K562 (cell line): ENCODE measurements around the gene PALLD. TPM values are rescaled to one million over a fixed set of nuclear protein-coding genes. Genes with fewer than 3 reads are reported as not detected.

Experiments used
- ATAC-seq: fragments of 200-7000 bp; cut with Tn5 transposase; 3 replicates; pipeline ENCODE4 v1.9.1; 2020; ENCODE audit warnings: moderate library complexity
- BruUV-seq: library from RNA; stranded (reverse); fragments of 400-500 nt; replicated peaks from 2 replicates; lab custom pipeline; 2021; lab: Mats Ljungman, UMichigan
- CTCF ChIA-PET: fragments of 300-600 bp; formaldehyde crosslinking; extraction: SDS; loops from one replicate; lab custom pipeline; 2021; ENCODE audit warnings: low intra/inter-chr PET ratio; lab: Yijun Ruan, JAX
- POLR2A ChIA-PET: fragments of 300-600, 350-650 bp; sonication (Branson Sonifier 250); formaldehyde crosslinking; extraction: SDS; loops from one replicate; lab custom pipeline; 2021; ENCODE audit warnings: antibody characterized with exemption, inconsistent platforms; lab: Yijun Ruan, JAX
- DNase-seq, 4 experiments: peaks; one replicate each; pipeline versions ENCODE4 v3.0.0 to v3.0.0-alpha.2; 2011 to 2018; ENCODE audit warnings: low spot score in 3 of 4, mixed read lengths in 3 of 4; ENCODE audit errors: extremely low read depth in 1 of 4
- FAIRE-seq: peaks from 2 replicates; lab custom pipeline; 2011; peaks lifted over from hg19 to GRCh38; lab: Jason Lieb, UNC
- H2AFZ ChIP-seq: 2 replicates; pipeline ENCODE4 v1.6.0; 2011; ENCODE audit warnings: low read depth, low read length, control low read depth, inconsistent platforms
- H3K27ac ChIP-seq: fragments of 200-600 bp; 3 replicates; pipeline ENCODE4 v1.8.0; 2011; ENCODE audit warnings: low read depth, mild to moderate bottlenecking, control low read depth, inconsistent platforms, low read length, moderate library complexity, mixed read lengths; ENCODE audit errors: extremely low read depth
- H3K27me3 ChIP-seq, 2 experiments: fragments of 300-600 bp in 1 of 2; 2 replicates in 1 of 2; 3 replicates in 1 of 2; pipeline versions ENCODE4 v1.6.0 to v1.8.0; 2011; ENCODE audit warnings: inconsistent platforms in 2 of 2, low read length in 2 of 2, mild to moderate bottlenecking in 1 of 2, mixed read lengths in 1 of 2, moderate library complexity in 1 of 2; ENCODE audit not compliant: control insufficient read depth in 2 of 2, insufficient read depth in 2 of 2
- H3K36me3 ChIP-seq: fragments of 300-600 bp; 3 replicates; pipeline ENCODE4 v1.8.0; 2011; ENCODE audit warnings: mild to moderate bottlenecking, low read length, inconsistent platforms; ENCODE audit not compliant: control insufficient read depth, insufficient read depth
- H3K4me1 ChIP-seq, 2 experiments: fragments of 200-600 bp in 1 of 2; replicated peaks in 1 of 2; 2 replicates in 1 of 2; 3 replicates in 1 of 2; pipeline versions ENCODE4 v1.5.1 to v1.8.0; 2011; ENCODE audit warnings: inconsistent platforms in 2 of 2, low read length in 2 of 2, mild to moderate bottlenecking in 1 of 2, mixed read lengths in 1 of 2, moderate library complexity in 1 of 2; ENCODE audit not compliant: control insufficient read depth in 2 of 2, insufficient read depth in 2 of 2
- H3K4me2 ChIP-seq: 2 replicates; pipeline ENCODE4 v1.6.1; 2011; ENCODE audit warnings: low read length, control low read depth, inconsistent platforms, mixed read lengths; ENCODE audit not compliant: insufficient read depth
- H3K4me3 ChIP-seq: fragments of 200-600 bp; sonication (generic), shearing (Covaris generic); 2 replicates; pipeline ENCODE4 v1.5.1; 2016; ENCODE audit warnings: control low read depth, inconsistent platforms
- H3K79me2 ChIP-seq: fragments of 200-600 bp; 3 replicates; pipeline ENCODE4 v1.8.0; 2011; ENCODE audit warnings: low read length, inconsistent platforms; ENCODE audit not compliant: control insufficient read depth, insufficient read depth
- H3K9ac ChIP-seq, 2 experiments: 2 replicates each; pipeline versions ENCODE4 v1.6.0 to v1.6.1; 2011; ENCODE audit warnings: low read depth in 2 of 2, low read length in 2 of 2, control low read depth in 1 of 2, inconsistent platforms in 1 of 2, mild to moderate bottlenecking in 1 of 2, mixed read lengths in 1 of 2; ENCODE audit not compliant: insufficient read depth in 1 of 2
- H3K9me1 ChIP-seq: one replicate; pipeline ENCODE4 v1.6.0; 2011; ENCODE audit warnings: inconsistent platforms, mild to moderate bottlenecking, low read length, moderate library complexity; ENCODE audit not compliant: control insufficient read depth, insufficient read depth
- H3K9me3 ChIP-seq: replicated peaks from 2 replicates; pipeline ENCODE4 v1.5.1; 2011; ENCODE audit warnings: low read depth, low read length, inconsistent platforms; ENCODE audit not compliant: control insufficient read depth, insufficient read depth
- H4K20me1 ChIP-seq: replicated peaks from 2 replicates; pipeline ENCODE4 v1.6.1; 2011; ENCODE audit warnings: low read length, inconsistent platforms, mixed read lengths; ENCODE audit not compliant: control insufficient read depth, insufficient read depth
- MECOM ChIP-seq: fragments of 250-450 bp; sonication (Bioruptor Pico); IDR thresholded peaks from 2 replicates; pipeline ENCODE4 v1.8.0; 2022; ENCODE audit warnings: inconsistent platforms
- MNT ChIP-seq, 2 experiments: fragments of 450-650 bp; conservative IDR thresholded peaks; 2 replicates each; pipeline ENCODE4 v1.6.1; 2017; ENCODE audit warnings: mild to moderate bottlenecking in 2 of 2, moderate library complexity in 2 of 2
- RAD21 ChIP-seq, 2 experiments: fragments of 250-450 bp in 1 of 2; fragments of 450-650 bp in 1 of 2; sonication (Bioruptor Pico) in 1 of 2; formaldehyde crosslinking in 1 of 2; IDR thresholded peaks in 1 of 2; conservative IDR thresholded peaks in 1 of 2; 2 replicates each; pipeline versions ENCODE4 v1.4.0 to v1.8.0; 2020 to 2022; ENCODE audit warnings: mild to moderate bottlenecking in 2 of 2, moderate library complexity in 1 of 2
- ZNF3 ChIP-seq: fragments of 250-450 bp; sonication (Bioruptor Pico); IDR thresholded peaks from 2 replicates; pipeline ENCODE4 v1.5.0; 2021; ENCODE audit warnings: mild to moderate bottlenecking, moderate library complexity
- ZNF518B ChIP-seq: fragments of 250-450 bp; sonication (Bioruptor Pico); IDR thresholded peaks from 2 replicates; pipeline ENCODE4 v1.5.0; 2021; ENCODE audit warnings: mild to moderate bottlenecking, moderate library complexity
- WGBS: fragments of 100-300 bp; shearing (Covaris generic); methylation state at CpG from one replicate; pipeline ENCODE4 v1.1.6; 2016; ENCODE audit warnings: low coverage, mixed read lengths; ENCODE audit not compliant: insufficient coverage; ENCODE audit errors: missing lambda C conversion rate; 5-methylcytosine and 5-hydroxymethylcytosine counted together
- in situ Hi-C: fragments of 300-500 bp; cut with MboI; formaldehyde crosslinking; loops from 4 replicates; pipeline ENCODE4 v1.15.0; 2018; ENCODE audit warnings: inconsistent platforms, mixed read lengths
- intact Hi-C: fragments of 100-400 bp; cut with micrococcal nuclease; formaldehyde crosslinking; loops from 2 replicates; pipeline ENCODE4 v1.14.2; 2022
- polyA plus RNA-seq, 8 experiments: library from polyadenylated mRNA; depleted of rRNA in 4 of 8; stranded (reverse) in 5 of 8; unstranded in 3 of 8; fragments of >200 nt; fragmentation: Nextera tagmentation in 2 of 8; fragmentation: Illumina TruSeq in 1 of 8; extraction: Ambion mirVana in 2 of 8; extraction: Trizol in 1 of 8; gene quantifications; 2 replicates each; pipeline versions ENCODE4 v1.2.1 to v1.2.3, GENCODE V29; 2011 to 2014; ENCODE audit warnings: inconsistent platforms in 1 of 8, missing spikeins in 1 of 8
- total RNA-seq, 7 experiments: library from RNA; depleted of rRNA in 6 of 7; stranded (reverse); fragments of >200 nt in 6 of 7; fragmentation: Illumina TruSeq in 2 of 7; extraction: Trizol in 2 of 7; gene quantifications; 2 replicates each; pipeline versions ENCODE4 v1.2.1 to v1.2.3, GENCODE V29; 2011 to 2021; ENCODE audit warnings: low replicate concordance in 1 of 7

Gene PALLD
- total and polyA plus RNA-seq, 9 of the 15 experiments (the other 6 are each of a cell fraction or from before 2014, with no cell fraction given) = 0.01 to 0.35 (median 0.06) TPM; not detected in 3

DNA sequence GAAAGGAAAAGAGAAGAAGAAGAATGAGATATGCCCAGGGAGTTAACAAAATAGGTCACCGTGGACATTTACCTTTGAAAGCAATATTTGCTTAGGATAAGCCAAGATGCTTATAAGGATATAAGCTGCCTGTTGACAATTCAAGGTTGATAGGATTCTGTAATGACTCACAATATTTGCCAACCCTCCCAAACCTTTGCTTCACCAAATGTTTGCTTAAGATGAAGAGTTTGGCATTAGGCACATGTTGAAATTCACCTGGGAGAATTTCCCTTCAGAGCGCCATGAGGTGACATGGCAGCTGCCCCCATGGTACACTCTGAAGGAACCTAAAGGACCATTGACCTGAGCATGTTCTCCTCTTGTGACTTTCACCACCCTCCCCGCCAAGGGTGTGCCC is 4.6 kb downstream of the PALLD start:
- no peak for DNase-seq
- Histone ChIP-seq H3K27ac (no peak overlapping the region), H3K9ac (no peak overlapping the region), H3K79me2 (no peaks in the 10 kb centered on the region), H3K4me2 (no peak overlapping the region), H2AFZ (no peak overlapping the region), H3K36me3 (no peaks in the 10 kb centered on the region), H3K9me3 (no peaks in the 10 kb centered on the region), H3K9me1 (no peaks in the 10 kb centered on the region), H4K20me1 (no peaks in the 10 kb centered on the region), H3K27me3 (no peaks in the 10 kb centered on the region), H3K4me1 (no peaks in the 10 kb centered on the region), H3K4me3 (no peak overlapping the region)
- ChIA-PET CTCF (no interaction called here), POLR2A (no interaction called here)
- FAIRE-seq = no peak
- no peak for TF ChIP-seq ZNF3 (CRISPR knock-in tag)
- TF ChIP-seq MECOM (CRISPR knock-in tag) = no peak
- no peak for TF ChIP-seq RAD21 (CRISPR knock-in tag; conservative IDR thresholded peaks at IDR 0.05 in 1 of 2, IDR thresholded peaks at IDR 0.05 in 1 of 2)
- no peak for TF ChIP-seq MNT (conservative IDR thresholded peaks at IDR 0.05)
- TF ChIP-seq ZNF518B (CRISPR knock-in tag) = no peak
- 7% methylated on average over 3 of the region's 3 CpGs for WGBS
- in situ Hi-C loops (no loop called here), intact Hi-C loops (no loop called here)
- BruUV-seq = no TSS peak
- no peak for ATAC-seq
